HG03469 (cell line): ENCODE data around the gene FAM107B.

Experiments
- ATAC-seq: cut with Tn5 transposase; IDR thresholded peaks from one replicate; pipeline ENCODE4 v1.9.1; 2021; ENCODE audit warnings: mild to moderate bottlenecking, moderate library complexity, moderate number of reproducible peaks; ENCODE audit not compliant: unreplicated experiment

The FAM107B gene

GRCh38 chr10:14523286-14523685 is 251.4 kb downstream of the FAM107B start:
- ATAC-seq, result no peak

GRCh38 chr10:14519785-14520184 is 254.9 kb downstream of the FAM107B start:
- no peak for ATAC-seq

GRCh38 chr10:14518149-14518548 is 256.5 kb downstream of the FAM107B start:
- no peak for ATAC-seq

- no peak for ATAC-seq
Measured at GRCh38 chr10:14513123-14513522, 261.6 kb downstream of the FAM107B start.

- no peak for ATAC-seq
Measured at GRCh38 chr10:14510346-14510745, 264.4 kb downstream of the FAM107B start.

- no peak for ATAC-seq
Measured at GRCh38 chr10:14508725-14509124, 266.0 kb downstream of the FAM107B start.

GRCh38 chr10:14507781-14508180 is 266.9 kb downstream of the FAM107B start:
- ATAC-seq, result no peak

- ATAC-seq, result no peak
Measured at GRCh38 chr10:14507176-14507575, 267.5 kb downstream of the FAM107B start.

GRCh38 chr10:14502431-14502830 is 272.3 kb downstream of the FAM107B start:
- ATAC-seq, result no peak

GRCh38 chr10:14500172-14500765 is 274.4 kb downstream of the FAM107B start:
- no peak for ATAC-seq

- no peak for ATAC-seq
Measured at GRCh38 chr10:14499601-14499904, 275.1 kb downstream of the FAM107B start.

GRCh38 chr10:14498326-14498725 is 276.4 kb downstream of the FAM107B start:
- ATAC-seq, result no peak

GRCh38 chr10:14491811-14492210 is 282.9 kb downstream of the FAM107B start:
- ATAC-seq, result no peak

- no peak for ATAC-seq
Measured at GRCh38 chr10:14489522-14490177, 285.0 kb downstream of the FAM107B start.

GRCh38 chr10:14487488-14487883 is 287.2 kb downstream of the FAM107B start:
- ATAC-seq, result no peak

- no peak for ATAC-seq
Measured at GRCh38 chr10:14486777-14487487, 287.8 kb downstream of the FAM107B start.

- ATAC-seq, result no peak
Measured at GRCh38 chr10:14485986-14486385, 288.7 kb downstream of the FAM107B start.

- no peak for ATAC-seq
Measured at GRCh38 chr10:14483417-14483816, 291.3 kb downstream of the FAM107B start.

- no peak for ATAC-seq
Measured at GRCh38 chr10:14481752-14482151, 292.9 kb downstream of the FAM107B start.

- no peak for ATAC-seq
Measured at GRCh38 chr10:14481014-14481413, 293.7 kb downstream of the FAM107B start.

GRCh38 chr10:14478604-14479003 is 296.1 kb downstream of the FAM107B start:
- no peak for ATAC-seq

- ATAC-seq, result no peak
Measured at GRCh38 chr10:14478201-14478600, 296.5 kb downstream of the FAM107B start.

- ATAC-seq, result no peak
Measured at GRCh38 chr10:14477408-14477710, 297.3 kb downstream of the FAM107B start.
